Natural killer cell (primary cell): ENCODE data around the gene EPB41L4B. TPM values are rescaled to one million over a fixed set of nuclear protein-coding genes. Genes with fewer than 3 reads are reported as not detected.

Source experiments
- ATAC-seq, 3 donors: fragments of 150-1000 bp in 2 of 3; fragments of 200-7000 bp in 1 of 3; cut with Tn5 transposase; 1 replicate in 1 of 3; 2 replicates in 2 of 3; pipeline ENCODE4 v1.10.0; 2021; ENCODE audit warnings: mild to moderate bottlenecking in 2 of 3, moderate library complexity in 2 of 3
- DNase-seq, 2 donors: peaks; one replicate each; pipeline versions ENCODE4 v3.0.0 to v3.0.0-alpha.2; 2013 to 2021; ENCODE audit warnings: mixed read lengths in 1 of 2
- H3K27ac ChIP-seq: one replicate; pipeline ENCODE4 v1.5.1; 2013; ENCODE audit warnings: mild to moderate bottlenecking, low read length
- H3K27me3 ChIP-seq: one replicate; pipeline ENCODE4 v1.6.1; 2013; ENCODE audit warnings: low read length; ENCODE audit not compliant: control insufficient read depth, insufficient read depth
- H3K36me3 ChIP-seq: one replicate; pipeline ENCODE4 v1.6.1; 2013; ENCODE audit warnings: low read length; ENCODE audit not compliant: control insufficient read depth, insufficient read depth
- H3K4me1 ChIP-seq: one replicate; pipeline ENCODE4 v1.6.1; 2013; ENCODE audit warnings: low read length; ENCODE audit not compliant: control insufficient read depth, insufficient read depth
- H3K4me3 ChIP-seq: one replicate; pipeline ENCODE4 v1.5.1; 2013; ENCODE audit warnings: low read length
- H3K9me3 ChIP-seq: one replicate; pipeline ENCODE4 v1.6.1; 2013; ENCODE audit warnings: low read length; ENCODE audit not compliant: control insufficient read depth, insufficient read depth
- H3K27ac Mint-ChIP-seq, 2 donors: one replicate each; pipeline ENCODE4 v1.8.0; 2022; ENCODE audit warnings: mild to moderate bottlenecking in 2 of 2, mixed read lengths in 2 of 2, moderate library complexity in 1 of 2
- H3K27me3 Mint-ChIP-seq, 2 donors: one replicate each; pipeline ENCODE4 v1.8.0; 2022; ENCODE audit warnings: low read depth in 2 of 2, mixed read lengths in 2 of 2
- H3K36me3 Mint-ChIP-seq: one replicate; pipeline ENCODE4 v1.8.0; 2022; ENCODE audit warnings: mixed read lengths
- H3K4me1 Mint-ChIP-seq, 2 donors: one replicate each; pipeline ENCODE4 v1.8.0; 2022; ENCODE audit warnings: mixed read lengths in 2 of 2
- H3K4me3 Mint-ChIP-seq: one replicate; pipeline ENCODE4 v1.8.0; 2022; ENCODE audit warnings: mild to moderate bottlenecking, moderate library complexity, mixed read lengths
- H3K9me3 Mint-ChIP-seq, 2 donors: one replicate each; pipeline ENCODE4 v1.8.0; 2022; ENCODE audit warnings: mixed read lengths in 2 of 2
- WGBS: methylation state at CpG from one replicate; pipeline ENCODE4 v1.1.7; 2013; ENCODE audit warnings: missing lambda C conversion rate; ENCODE audit not compliant: insufficient coverage; 5-methylcytosine and 5-hydroxymethylcytosine counted together
- intact Hi-C: fragments of 100-400 bp; cut with micrococcal nuclease; formaldehyde crosslinking; loops from one replicate; pipeline ENCODE4 v1.14.2; 2022
- total RNA-seq, 4 donors: library from RNA; stranded (reverse); fragments of 120-200 nt in 1 of 4; gene quantifications; one replicate each; pipeline versions ENCODE4 v1.2.3 to v1.2.4, GENCODE V29; 2013 to 2022
- TF ChIP-seq, protein P1 (sequence below): fragments of 200-600 bp; IDR thresholded peaks from one replicate; pipeline ENCODE4 v1.8.0; 2022; ENCODE audit warnings: antibody characterized with exemption

EPB41L4B gene
- total RNA-seq, 3 donors from 2014 or later (not counting 1 experiment from before 2014, with no cell fraction given): not detected

DNA sequence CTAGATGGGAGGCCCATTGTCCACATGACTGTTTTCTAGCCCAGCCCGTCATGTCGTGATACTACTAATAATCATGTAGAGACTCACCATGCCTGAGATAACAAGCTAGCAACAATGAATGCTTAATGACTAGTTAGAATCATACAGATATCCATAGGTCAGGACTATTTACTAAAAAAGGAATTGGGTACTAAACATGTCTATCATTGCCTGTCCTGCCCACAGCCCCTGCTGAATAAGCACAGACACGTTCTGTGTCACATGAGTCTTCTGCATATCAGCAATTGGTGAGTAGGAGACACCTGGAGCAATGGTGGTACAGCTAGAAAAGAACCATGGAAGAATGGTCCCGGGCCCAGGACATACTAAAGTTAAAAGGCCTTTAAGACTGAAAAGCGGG lies 171.8 kb downstream of the EPB41L4B start:
- ATAC-seq: no peak
- H3K36me3 ChIP-seq: no peaks in the 10 kb centered on the region
- peaks cover 5 to 11% of the 10 kb centered on the region in 2 donors for H3K27me3 Mint-ChIP-seq
- peaks cover 0 to 4% of the 10 kb centered on the region in 2 donors for H3K9me3 Mint-ChIP-seq
- TF ChIP-seq, protein P1, sequence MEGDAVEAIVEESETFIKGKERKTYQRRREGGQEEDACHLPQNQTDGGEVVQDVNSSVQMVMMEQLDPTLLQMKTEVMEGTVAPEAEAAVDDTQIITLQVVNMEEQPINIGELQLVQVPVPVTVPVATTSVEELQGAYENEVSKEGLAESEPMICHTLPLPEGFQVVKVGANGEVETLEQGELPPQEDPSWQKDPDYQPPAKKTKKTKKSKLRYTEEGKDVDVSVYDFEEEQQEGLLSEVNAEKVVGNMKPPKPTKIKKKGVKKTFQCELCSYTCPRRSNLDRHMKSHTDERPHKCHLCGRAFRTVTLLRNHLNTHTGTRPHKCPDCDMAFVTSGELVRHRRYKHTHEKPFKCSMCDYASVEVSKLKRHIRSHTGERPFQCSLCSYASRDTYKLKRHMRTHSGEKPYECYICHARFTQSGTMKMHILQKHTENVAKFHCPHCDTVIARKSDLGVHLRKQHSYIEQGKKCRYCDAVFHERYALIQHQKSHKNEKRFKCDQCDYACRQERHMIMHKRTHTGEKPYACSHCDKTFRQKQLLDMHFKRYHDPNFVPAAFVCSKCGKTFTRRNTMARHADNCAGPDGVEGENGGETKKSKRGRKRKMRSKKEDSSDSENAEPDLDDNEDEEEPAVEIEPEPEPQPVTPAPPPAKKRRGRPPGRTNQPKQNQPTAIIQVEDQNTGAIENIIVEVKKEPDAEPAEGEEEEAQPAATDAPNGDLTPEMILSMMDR: no peak
- H3K9me3 ChIP-seq: peaks cover 8% of the 10 kb centered on the region
- peaks cover 4% of the 10 kb centered on the region in 2 donors for H3K4me1 Mint-ChIP-seq
- H3K4me3 ChIP-seq: no peak overlapping the region
- intact Hi-C loops: no loop called here
- 92% methylated on average over 5 of the region's 5 CpGs for WGBS
- peaks cover 3% of the 10 kb centered on the region for H3K27me3 ChIP-seq
- H3K27ac ChIP-seq: no peak overlapping the region
- no peak for DNase-seq
- H3K4me1 ChIP-seq: peaks cover 2% of the 10 kb centered on the region
- H3K27ac Mint-ChIP-seq: no peak overlapping the region
- H3K4me3 Mint-ChIP-seq: no peak overlapping the region
- H3K36me3 Mint-ChIP-seq: no peaks in the 10 kb centered on the region

DNA sequence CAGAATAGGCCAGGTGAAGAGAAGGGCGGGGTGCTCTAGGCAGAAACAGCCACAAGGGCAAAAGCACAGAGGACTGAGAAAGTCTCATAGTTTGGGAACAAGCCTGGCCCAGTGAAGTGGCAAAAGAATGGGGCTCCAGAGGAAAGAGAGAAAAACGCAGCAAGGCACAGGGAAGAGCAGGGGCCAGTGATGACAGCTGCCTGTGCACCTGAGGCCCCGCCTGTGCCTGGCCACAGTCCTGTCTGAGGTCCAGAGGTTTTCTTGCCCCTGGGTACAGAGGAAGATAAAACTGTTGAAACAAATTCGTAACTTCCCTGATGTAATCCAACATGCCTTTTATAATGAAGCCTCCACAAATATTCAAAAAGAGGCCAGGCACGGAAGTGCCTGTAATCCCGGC lies 175.8 kb downstream of the EPB41L4B start:
- ATAC-seq: no peak
- no peak overlapping the region for H3K27ac Mint-ChIP-seq

DNA sequence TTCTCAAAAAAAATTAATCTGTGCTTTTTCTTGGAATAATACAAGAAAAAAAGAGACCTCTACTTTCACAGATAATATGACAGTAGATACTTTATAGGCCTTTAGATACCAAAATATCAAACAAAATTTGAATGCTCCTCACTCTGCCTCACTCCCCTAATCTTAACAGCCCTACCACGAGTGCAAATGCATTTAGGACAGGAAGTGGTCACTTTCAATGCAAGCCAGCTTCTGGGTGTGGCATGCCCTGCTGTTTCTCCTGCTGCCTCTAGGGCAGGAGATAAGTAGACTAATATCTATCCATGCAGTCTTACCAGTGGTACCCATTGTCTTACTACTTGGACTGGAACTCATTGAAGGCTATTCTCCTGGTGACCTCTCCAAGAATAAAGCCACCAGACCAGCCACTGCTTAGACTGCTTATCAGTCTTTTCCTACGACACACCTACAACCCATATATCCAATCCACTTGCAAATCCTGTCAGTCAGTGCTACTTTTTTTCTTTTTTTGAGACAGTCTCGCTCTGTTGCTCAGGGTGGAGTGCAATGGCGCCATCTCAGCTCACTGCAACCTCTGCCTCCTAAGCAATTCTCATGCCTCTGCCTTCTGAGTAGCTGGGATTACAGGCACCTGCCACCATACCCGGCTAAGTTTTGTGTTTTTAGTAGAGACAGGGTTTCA lies 176.8 kb downstream of the EPB41L4B start:
- H3K4me1 ChIP-seq: peaks cover 5% of the 10 kb centered on the region
- intact Hi-C loops: no loop called here
- H3K27ac Mint-ChIP-seq: no peak overlapping the region
- 75% methylated on average over 5 of the region's 5 CpGs for WGBS
- DNase-seq (peak in 1 of 2 donors; percentile 17), ATAC-seq (peak; percentile 55 to 87 (median 63))
- H3K27me3 Mint-ChIP-seq: peaks cover 0 to 5% of the 10 kb centered on the region in 2 donors
- TF ChIP-seq, protein P1: no peak
- no peaks in the 10 kb centered on the region for H3K36me3 ChIP-seq
- peaks cover 8% of the 10 kb centered on the region in 2 donors for H3K4me1 Mint-ChIP-seq
- H3K27ac ChIP-seq: no peak overlapping the region
- no peaks in the 10 kb centered on the region for H3K9me3 Mint-ChIP-seq
- H3K9me3 ChIP-seq: no peaks in the 10 kb centered on the region
- peak overlapping the region; percentile 35 for H3K4me3 Mint-ChIP-seq
- H3K27me3 ChIP-seq: peaks cover 3% of the 10 kb centered on the region
- no peak overlapping the region for H3K4me3 ChIP-seq
- H3K36me3 Mint-ChIP-seq: no peaks in the 10 kb centered on the region

More for the DNA sequence above, 175.8 kb downstream of the EPB41L4B start:
- TF ChIP-seq, protein P1: no peak
- WGBS: 88% methylated on average over 6 of the region's 6 CpGs
- H3K4me1 Mint-ChIP-seq: peaks cover 8% of the 10 kb centered on the region in 2 donors
- no peak overlapping the region for H3K4me3 Mint-ChIP-seq
- intact Hi-C loops: no loop called here
- no peaks in the 10 kb centered on the region for H3K9me3 Mint-ChIP-seq
- Histone ChIP-seq H3K4me1 (peaks cover 5% of the 10 kb centered on the region), H3K9me3 (no peaks in the 10 kb centered on the region), H3K27me3 (peaks cover 3% of the 10 kb centered on the region), H3K27ac (no peak overlapping the region), H3K4me3 (no peak overlapping the region), H3K36me3 (no peaks in the 10 kb centered on the region)
- H3K27me3 Mint-ChIP-seq: peaks cover 0 to 5% of the 10 kb centered on the region in 2 donors
- H3K36me3 Mint-ChIP-seq: no peaks in the 10 kb centered on the region
- DNase-seq: no peak

DNA sequence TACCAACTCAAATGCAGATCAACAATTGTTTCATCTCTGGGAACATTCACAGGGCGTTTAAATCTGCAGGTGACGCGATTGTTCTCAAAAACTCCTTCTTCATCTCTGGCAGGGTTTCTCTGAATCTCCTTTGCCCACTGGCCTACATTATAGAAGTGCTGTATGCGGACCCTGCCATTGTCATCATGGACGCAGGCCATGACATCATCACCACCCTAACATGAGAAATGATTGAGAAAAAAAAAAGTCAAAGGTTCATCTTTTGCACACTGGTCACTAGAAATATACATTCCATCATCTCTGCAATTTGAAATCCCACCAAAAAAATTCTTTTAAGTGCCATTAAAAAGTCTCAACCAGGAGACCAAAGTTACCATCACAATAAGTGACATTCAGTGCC lies 179.5 kb downstream of the EPB41L4B start:
- H3K27me3 Mint-ChIP-seq: peaks cover 5% of the 10 kb centered on the region in 2 donors
- peaks cover 5% of the 10 kb centered on the region for H3K4me1 ChIP-seq
- H3K4me3 Mint-ChIP-seq: no peak overlapping the region
- DNase-seq (no peak), ATAC-seq (no peak)
- H3K4me1 Mint-ChIP-seq: peaks cover 8% of the 10 kb centered on the region in 2 donors
- TF ChIP-seq, protein P1: no peak
- H3K9me3 Mint-ChIP-seq: no peaks in the 10 kb centered on the region
- H3K27ac Mint-ChIP-seq: no peak overlapping the region
- no peak overlapping the region for H3K27ac ChIP-seq
- H3K27me3 ChIP-seq: peaks cover 1% of the 10 kb centered on the region
- no peak overlapping the region for H3K4me3 ChIP-seq
- 89% methylated on average over 4 of the region's 5 CpGs for WGBS
- intact Hi-C loops: no loop called here
- no peaks in the 10 kb centered on the region for H3K9me3 ChIP-seq
- peaks cover 4% of the 10 kb centered on the region for H3K36me3 Mint-ChIP-seq
- no peaks in the 10 kb centered on the region for H3K36me3 ChIP-seq
